Endothelial cell of umbilical vein (primary cell): ENCODE measurements around the gene CNN2. TPM values are rescaled to one million over a fixed set of nuclear protein-coding genes. Genes with fewer than 3 reads are reported as not detected.

ENCODE experiments used
- BruUV-seq: library from RNA; stranded (reverse); fragments of 400-500 nt; replicated peaks from 2 replicates; lab custom pipeline; 2021; lab: Mats Ljungman, UMichigan
- CTCF ChIA-PET: fragments of 300-600, 350-600 bp; sonication (Branson Sonifier 250); formaldehyde crosslinking; loops from one replicate; lab custom pipeline; 2021; ENCODE audit warnings: antibody characterized with exemption, inconsistent platforms; lab: Charles Lee
- POLR2A ChIA-PET: fragments of 300-600, 350-600 bp; sonication (Branson Sonifier 250); formaldehyde crosslinking; loops from one replicate; lab custom pipeline; 2021; ENCODE audit warnings: antibody characterized with exemption, inconsistent platforms; lab: Charles Lee
- DNase-seq: peaks from one replicate; pipeline ENCODE4 v3.0.0-alpha.2; 2011; ENCODE audit warnings: low read depth, low spot score
- FAIRE-seq: peaks from 2 replicates; lab custom pipeline; 2011; peaks lifted over from hg19 to GRCh38; lab: Jason Lieb, UNC
- H2AFZ ChIP-seq: 2 replicates; pipeline ENCODE4 v1.6.0; 2012; ENCODE audit warnings: low read depth, low read length, control low read depth, inconsistent platforms
- H3K27ac ChIP-seq: 2 replicates; pipeline ENCODE4 v1.5.1; 2011; ENCODE audit warnings: low read depth, mild to moderate bottlenecking, control low read depth, low read length, moderate library complexity; ENCODE audit not compliant: insufficient read depth
- H3K27me3 ChIP-seq, 2 experiments: 2 replicates each; pipeline versions ENCODE4 v1.6.0 to v1.6.1; 2011; ENCODE audit warnings: low read length in 2 of 2, mixed read lengths in 1 of 2; ENCODE audit not compliant: control insufficient read depth in 2 of 2, insufficient read depth in 2 of 2
- H3K36me3 ChIP-seq, 2 experiments: 2 replicates in 1 of 2; 3 replicates in 1 of 2; pipeline ENCODE4 v1.5.1; 2011; ENCODE audit warnings: low read length in 2 of 2, mild to moderate bottlenecking in 1 of 2, moderate library complexity in 1 of 2; ENCODE audit not compliant: control insufficient read depth in 2 of 2, insufficient read depth in 2 of 2; ENCODE audit errors: extremely low read depth in 1 of 2
- H3K4me1 ChIP-seq: 3 replicates; pipeline ENCODE4 v1.5.1; 2011; ENCODE audit warnings: mild to moderate bottlenecking, low read length; ENCODE audit not compliant: control insufficient read depth, insufficient read depth; ENCODE audit errors: extremely low read depth
- H3K4me2 ChIP-seq: 2 replicates; pipeline ENCODE4 v1.6.1; 2011; ENCODE audit warnings: low read length, control low read depth, mixed read lengths; ENCODE audit not compliant: insufficient read depth
- H3K4me3 ChIP-seq, 3 experiments: fragments of 200-600 bp in 1 of 3; sonication (generic), shearing (Covaris generic) in 1 of 3; replicated peaks in 1 of 3; 2 replicates each; pipeline ENCODE4 v1.5.1; 2011 to 2016; ENCODE audit warnings: control low read depth in 3 of 3, low read length in 3 of 3, mild to moderate bottlenecking in 2 of 3, inconsistent platforms in 1 of 3, low read depth in 1 of 3, moderate library complexity in 1 of 3; ENCODE audit not compliant: insufficient read depth in 1 of 3
- H3K79me2 ChIP-seq: 2 replicates; pipeline ENCODE4 v1.6.0; 2012; ENCODE audit warnings: low read length, inconsistent platforms; ENCODE audit not compliant: control insufficient read depth, insufficient read depth
- H3K9ac ChIP-seq: replicated peaks from 2 replicates; pipeline ENCODE3; 2011; ENCODE audit warnings: low read length, control low read depth; ENCODE audit not compliant: insufficient read depth; ENCODE audit errors: extremely low read depth
- H3K9me1 ChIP-seq: replicated peaks from 3 replicates; pipeline ENCODE4 v1.6.0; 2011; ENCODE audit warnings: mild to moderate bottlenecking, low read length; ENCODE audit not compliant: control insufficient read depth, insufficient read depth; ENCODE audit errors: extremely low read depth
- H3K9me3 ChIP-seq: replicated peaks from 2 replicates; pipeline ENCODE4 v1.5.1; 2012; ENCODE audit warnings: low read length, inconsistent platforms; ENCODE audit not compliant: control insufficient read depth, insufficient read depth
- H4K20me1 ChIP-seq: replicated peaks from 2 replicates; pipeline ENCODE3; 2011; ENCODE audit warnings: mild to moderate bottlenecking, low read length; ENCODE audit not compliant: control insufficient read depth, insufficient read depth; ENCODE audit errors: extremely low read depth
- EZH2 ChIP-seq: IDR thresholded peaks from 2 replicates; pipeline ENCODE4 v1.6.1; 2012; ENCODE audit warnings: borderline replicate concordance, low read depth, mild to moderate bottlenecking, moderate library complexity, low read length, inconsistent platforms; ENCODE audit not compliant: severe bottlenecking
- FOS ChIP-seq: IDR thresholded peaks from 2 replicates; pipeline ENCODE4 v1.6.1; 2011; ENCODE audit warnings: mild to moderate bottlenecking, low read length, moderate library complexity, borderline replicate concordance; ENCODE audit not compliant: insufficient read depth
- GATA2 ChIP-seq: IDR thresholded peaks from 2 replicates; pipeline ENCODE4 v1.7.0; 2011; ENCODE audit warnings: low read depth, mild to moderate bottlenecking, moderate library complexity, mixed read lengths, low read length; ENCODE audit not compliant: insufficient read length, insufficient read depth
- JUN ChIP-seq: IDR thresholded peaks from 2 replicates; pipeline ENCODE4 v1.6.1; 2011; ENCODE audit warnings: borderline replicate concordance, low read depth; ENCODE audit not compliant: insufficient read length, insufficient read depth
- MYC ChIP-seq: IDR thresholded peaks from one replicate; pipeline ENCODE4 v1.6.1; 2011; ENCODE audit warnings: mild to moderate bottlenecking, low read depth, low read length
- POLR2A ChIP-seq: IDR thresholded peaks from 2 replicates; pipeline ENCODE4 v1.6.1; 2012; ENCODE audit warnings: low read depth, mild to moderate bottlenecking, control low read depth, low read length
- POLR2AphosphoS5 ChIP-seq: IDR thresholded peaks from 2 replicates; pipeline ENCODE4 v1.6.1; 2012; ENCODE audit warnings: low read depth, mild to moderate bottlenecking, control low read depth, low read length, moderate library complexity; ENCODE audit not compliant: insufficient read depth
- dilution Hi-C: fragments of 300-500 bp; cut with MboI; formaldehyde crosslinking; loops from one replicate; pipeline ENCODE4 v1.15.0; 2019; ENCODE audit warnings: low sequenced_read_pairs; ENCODE audit not compliant: extremely low pct_ligation_motif_present
- intact Hi-C: fragments of 100-400 bp; cut with micrococcal nuclease; formaldehyde crosslinking; loops from one replicate; pipeline ENCODE4 v1.10.0; 2022
- polyA plus RNA-seq, 4 experiments: library from polyadenylated mRNA; depleted of rRNA in 3 of 4; stranded (reverse) in 3 of 4; unstranded in 1 of 4; fragments of >200 nt; gene quantifications; 2 replicates each; pipeline versions ENCODE4 v1.2.1 to v1.2.3, GENCODE V29; 2011 to 2012; ENCODE audit warnings: missing spikeins in 1 of 4
- total RNA-seq: library from RNA; stranded (reverse); gene quantifications from 2 replicates; pipeline ENCODE4 v1.2.3, GENCODE V29; 2021
- TF ChIP-seq, protein P1 (sequence below): IDR thresholded peaks from 2 replicates; pipeline ENCODE4 v1.6.1; 2011; ENCODE audit not compliant: insufficient read depth, insufficient read length
- TF ChIP-seq, protein P2 (sequence below), 2 donors: IDR thresholded peaks; 1 replicate in 1 of 2; 2 replicates in 1 of 2; pipeline ENCODE4 v1.5.1; 2011; ENCODE audit warnings: low read length in 2 of 2, mild to moderate bottlenecking in 2 of 2, moderate library complexity in 2 of 2, control low read depth in 1 of 2, inconsistent platforms in 1 of 2, low read depth in 1 of 2; ENCODE audit not compliant: insufficient read depth in 1 of 2; ENCODE audit errors: extremely low read depth in 1 of 2

CNN2 gene
- total and polyA plus RNA-seq, 2 donors (not counting 3 experiments of a cell fraction or from before 2014, with no cell fraction given): 207 to 286 TPM

DNA sequence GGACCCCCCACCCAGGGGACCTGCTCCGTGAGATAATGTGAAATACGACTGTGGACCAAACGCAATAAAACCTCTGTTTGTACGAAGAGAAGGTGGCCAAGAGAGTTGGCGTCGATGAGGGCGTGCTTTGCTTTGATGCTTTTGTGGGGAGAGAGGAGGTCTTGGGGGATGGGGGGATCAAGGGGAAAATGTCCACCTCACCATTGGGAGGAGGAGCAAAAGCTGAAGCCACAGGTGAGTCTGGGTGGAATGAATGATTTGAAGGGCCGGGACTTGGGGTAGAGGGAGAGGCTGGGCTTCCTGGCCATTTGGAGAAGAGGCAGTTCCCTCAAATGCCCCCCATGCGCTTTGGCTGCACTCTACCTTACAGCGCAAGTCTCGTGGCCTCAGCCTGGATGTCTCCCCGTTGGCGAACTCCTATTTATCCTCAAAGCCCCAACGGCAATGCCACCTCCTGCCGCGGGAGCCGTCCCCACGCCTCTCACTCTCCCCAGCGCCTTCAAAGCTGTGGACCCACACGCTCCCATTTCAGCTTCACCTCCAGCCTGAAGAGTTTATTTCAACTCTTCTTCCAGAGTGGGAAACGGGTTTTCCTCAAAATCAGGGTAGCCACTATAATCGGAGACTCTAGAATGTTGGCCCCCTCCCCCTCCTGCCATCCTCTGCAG, 12.7 kb downstream of the CNN2 start:
- Histone ChIP-seq H3K79me2 (no peaks in the 10 kb centered on the region), H3K9me1 (no peaks in the 10 kb centered on the region), H3K36me3 (peaks cover 11 to 12% of the 10 kb centered on the region in 2 experiments), H3K4me3 (no peak overlapping the region), H3K27ac (no peak overlapping the region), H2AFZ (no peak overlapping the region), H3K4me1 (peaks cover 25% of the 10 kb centered on the region), H3K9me3 (no peaks in the 10 kb centered on the region), H4K20me1 (no peaks in the 10 kb centered on the region), H3K9ac (no peak overlapping the region), H3K4me2 (no peak overlapping the region), H3K27me3 (no peaks in the 10 kb centered on the region)
- no peak for FAIRE-seq
- TF ChIP-seq FOS (no peak), MYC (no peak), GATA2 (no peak), POLR2A (no peak), POLR2AphosphoS5 (no peak), JUN (no peak), EZH2 (no peak)
- TF ChIP-seq, protein P1, sequence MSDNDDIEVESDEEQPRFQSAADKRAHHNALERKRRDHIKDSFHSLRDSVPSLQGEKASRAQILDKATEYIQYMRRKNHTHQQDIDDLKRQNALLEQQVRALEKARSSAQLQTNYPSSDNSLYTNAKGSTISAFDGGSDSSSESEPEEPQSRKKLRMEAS: no peak
- TF ChIP-seq, protein P2, sequence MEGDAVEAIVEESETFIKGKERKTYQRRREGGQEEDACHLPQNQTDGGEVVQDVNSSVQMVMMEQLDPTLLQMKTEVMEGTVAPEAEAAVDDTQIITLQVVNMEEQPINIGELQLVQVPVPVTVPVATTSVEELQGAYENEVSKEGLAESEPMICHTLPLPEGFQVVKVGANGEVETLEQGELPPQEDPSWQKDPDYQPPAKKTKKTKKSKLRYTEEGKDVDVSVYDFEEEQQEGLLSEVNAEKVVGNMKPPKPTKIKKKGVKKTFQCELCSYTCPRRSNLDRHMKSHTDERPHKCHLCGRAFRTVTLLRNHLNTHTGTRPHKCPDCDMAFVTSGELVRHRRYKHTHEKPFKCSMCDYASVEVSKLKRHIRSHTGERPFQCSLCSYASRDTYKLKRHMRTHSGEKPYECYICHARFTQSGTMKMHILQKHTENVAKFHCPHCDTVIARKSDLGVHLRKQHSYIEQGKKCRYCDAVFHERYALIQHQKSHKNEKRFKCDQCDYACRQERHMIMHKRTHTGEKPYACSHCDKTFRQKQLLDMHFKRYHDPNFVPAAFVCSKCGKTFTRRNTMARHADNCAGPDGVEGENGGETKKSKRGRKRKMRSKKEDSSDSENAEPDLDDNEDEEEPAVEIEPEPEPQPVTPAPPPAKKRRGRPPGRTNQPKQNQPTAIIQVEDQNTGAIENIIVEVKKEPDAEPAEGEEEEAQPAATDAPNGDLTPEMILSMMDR (IDR thresholded peaks at IDR 0.05; ENCODE audit: extremely low read depth in 1 of 2, insufficient read depth in 1 of 2, low read depth in 1 of 2, low read length in 2 of 2): no peak
- no TSS peak for BruUV-seq
- CTCF ChIA-PET: interaction anchor here (0.8 to 2.7 kb wide), 4 partner anchors 10 to 28 kb away, joined by 3 to 10 read pairs (median 6); partner anchors contain the start of genes ARHGAP45, CNN2 and RNU6-2
- dilution Hi-C loops: no loop called here
- intact Hi-C loops: no loop called here
- DNase-seq: no peak
- POLR2A ChIA-PET: interaction anchor here (1.1 to 1.7 kb wide), 2 partner anchors 11 to 65 kb away, joined by 3 to 36 read pairs; partner anchors contain the start of gene CNN2
